OCI-LY7 (cell line): ENCODE data around the gene E2F6. TPM values are rescaled to one million over a fixed set of nuclear protein-coding genes. Genes with fewer than 3 reads are reported as not detected.

Experiments used
- BruUV-seq: library from RNA; stranded (reverse); fragments of 400-500 nt; replicated peaks from 2 replicates; lab custom pipeline; 2021; lab: Mats Ljungman, UMichigan
- CTCF ChIA-PET: fragments of 300-600 bp; sonication (Branson Sonifier 250); formaldehyde crosslinking; loops from one replicate; lab custom pipeline; 2022; ENCODE audit warnings: antibody characterized with exemption; ENCODE audit not compliant: unreplicated experiment; lab: Charles Lee
- POLR2A ChIA-PET: fragments of 300-600 bp; sonication (Branson Sonifier 250); formaldehyde crosslinking; loops from one replicate; lab custom pipeline; 2022; ENCODE audit warnings: antibody characterized with exemption; lab: Charles Lee
- DNase-seq: peaks from one replicate; pipeline ENCODE4 v3.0.0-alpha.2; 2015; ENCODE audit warnings: low spot score
- H2AFZ ChIP-seq: fragments of 200-600 bp; sonication (generic), shearing (Covaris generic); 2 replicates; pipeline ENCODE4 v1.6.1; 2014; ENCODE audit warnings: mild to moderate bottlenecking, antibody characterized with exemption, low read length, moderate library complexity
- H3K27ac ChIP-seq: fragments of 200-600 bp; sonication (generic); 2 replicates; pipeline ENCODE4 v1.5.1; 2014; ENCODE audit warnings: mixed run types, low read depth, mild to moderate bottlenecking, moderate library complexity, low read length, inconsistent platforms; ENCODE audit not compliant: poor library complexity, severe bottlenecking
- H3K36me3 ChIP-seq: fragments of 200-600 bp; sonication (generic); 2 replicates; pipeline ENCODE4 v1.6.1; 2014; ENCODE audit warnings: mild to moderate bottlenecking, antibody characterized with exemption, low read length, moderate library complexity, mixed read lengths; ENCODE audit not compliant: insufficient read depth
- H3K4me1 ChIP-seq: fragments of 200-600 bp; sonication (generic); 2 replicates; pipeline ENCODE4 v1.5.1; 2014; ENCODE audit warnings: mild to moderate bottlenecking, low read length; ENCODE audit not compliant: insufficient read depth, poor library complexity, severe bottlenecking
- H3K4me2 ChIP-seq: fragments of 200-600 bp; sonication (generic); 2 replicates; pipeline ENCODE4 v1.6.1; 2014; ENCODE audit warnings: mild to moderate bottlenecking, low read length
- H3K4me3 ChIP-seq: fragments of 200-600 bp; sonication (generic); 2 replicates; pipeline ENCODE4 v1.5.1; 2014; ENCODE audit warnings: mild to moderate bottlenecking, low read depth, low read length; ENCODE audit not compliant: poor library complexity, severe bottlenecking
- H3K79me2 ChIP-seq: fragments of 200-600 bp; sonication (generic); 2 replicates; pipeline ENCODE4 v1.6.1; 2016; ENCODE audit warnings: low read depth, mild to moderate bottlenecking, low read length, moderate library complexity, mixed read lengths; ENCODE audit not compliant: insufficient read depth
- H3K9me2 ChIP-seq: fragments of 200-600 bp; sonication (generic); 2 replicates; pipeline ENCODE4 v1.6.1; 2016; ENCODE audit warnings: mild to moderate bottlenecking, low read length, mixed read lengths; ENCODE audit not compliant: insufficient read depth
- H3K9me3 ChIP-seq: fragments of 200-600 bp; sonication (generic); 2 replicates; pipeline ENCODE4 v1.6.1; 2014; ENCODE audit warnings: mild to moderate bottlenecking, mixed run types, low read length, mixed read lengths
- H4K20me1 ChIP-seq: fragments of 200-600 bp; sonication (generic); 2 replicates; pipeline ENCODE4 v1.6.1; 2014; ENCODE audit warnings: mild to moderate bottlenecking, antibody characterized with exemption, low read length, moderate library complexity, mixed read lengths; ENCODE audit not compliant: insufficient read depth
- CTCF ChIP-seq: fragments of 200-600 bp; sonication (generic); conservative IDR thresholded peaks from 2 replicates; pipeline ENCODE4 v1.5.1; 2014; ENCODE audit warnings: mild to moderate bottlenecking, antibody characterized with exemption, low read length, moderate library complexity, mixed read lengths
- EZH2phosphoT487 ChIP-seq: fragments of 200-600 bp; sonication (generic); IDR thresholded peaks from 2 replicates; pipeline ENCODE4 v1.6.1; 2018; ENCODE audit warnings: low read depth, borderline replicate concordance, mild to moderate bottlenecking, mixed run types, antibody characterized with exemption, low read length, moderate library complexity, mixed read lengths
- intact Hi-C: fragments of 100-400 bp; cut with micrococcal nuclease; formaldehyde crosslinking; loops from one replicate; pipeline ENCODE4 v1.10.0; 2022; ENCODE audit not compliant: unreplicated experiment
- total RNA-seq, 2 experiments: library from RNA; depleted of rRNA in 1 of 2; stranded (reverse); fragments of >200 nt in 1 of 2; shearing (Covaris generic) in 1 of 2; gene quantifications; 2 replicates each; pipeline ENCODE4 v1.2.3, GENCODE V29; 2014 to 2022

The E2F6 gene
- total RNA-seq, 2 experiments from 2014 or later: 12.4 to 14.3 TPM

- Histone ChIP-seq H3K4me3 (no peak overlapping the region), H3K36me3 (no peaks in the 10 kb centered on the region), H3K9me3 (no peaks in the 10 kb centered on the region), H3K4me2 (no peak overlapping the region), H2AFZ (0 out of 2 replicates have a peak overlapping the region, but pooled peaks have one; percentile 26), H3K27ac (no peak overlapping the region), H3K4me1 (peaks cover 6% of the 10 kb centered on the region), H3K79me2 (no peaks in the 10 kb centered on the region), H3K9me2 (no peaks in the 10 kb centered on the region), H4K20me1 (no peaks in the 10 kb centered on the region)
- BruUV-seq: no TSS peak
- ChIA-PET POLR2A (interaction anchor here (0.7 kb wide), 1 partner anchor 118 kb away, joined by 3 read pairs; no protein-coding TSS in a partner anchor), CTCF (no interaction called here)
- no peak for DNase-seq
- intact Hi-C loops: no loop called here
- TF ChIP-seq CTCF: no peak
- TF ChIP-seq EZH2phosphoT487: no peak
Observed at GRCh38 chr2:11407413-11407812, 58.5 kb downstream of the E2F6 start.

GRCh38 chr2:11406958-11407381 is 59.0 kb downstream of the E2F6 start:
- Histone ChIP-seq H3K79me2 (no peaks in the 10 kb centered on the region), H3K36me3 (no peaks in the 10 kb centered on the region), H3K4me3 (no peak overlapping the region), H4K20me1 (no peaks in the 10 kb centered on the region), H3K4me2 (no peak overlapping the region), H2AFZ (0 out of 2 replicates have a peak overlapping the region, but pooled peaks have one; percentile 26), H3K4me1 (peaks cover 6% of the 10 kb centered on the region), H3K9me2 (no peaks in the 10 kb centered on the region), H3K27ac (no peak overlapping the region), H3K9me3 (no peaks in the 10 kb centered on the region)
- no TSS peak for BruUV-seq
- ChIA-PET POLR2A (interaction anchor here (0.7 kb wide), 1 partner anchor 118 kb away, joined by 3 read pairs; no protein-coding TSS in a partner anchor), CTCF (no interaction called here)
- intact Hi-C loops: no loop called here
- no peak for TF ChIP-seq EZH2phosphoT487
- TF ChIP-seq CTCF: no peak
- no peak for DNase-seq

- TF ChIP-seq EZH2phosphoT487: no peak
- CTCF ChIA-PET: no interaction called here
Observed at GRCh38 chr2:11406267-11406957, 59.5 kb downstream of the E2F6 start.

More at GRCh38 chr2:11406267-11406957, 59.5 kb downstream of the E2F6 start:
- no TSS peak for BruUV-seq
- Histone ChIP-seq H2AFZ (0 out of 2 replicates have a peak overlapping the region, but pooled peaks have one; percentile 26), H3K79me2 (no peaks in the 10 kb centered on the region), H3K4me3 (no peak overlapping the region), H3K9me2 (no peaks in the 10 kb centered on the region), H3K4me2 (no peak overlapping the region), H4K20me1 (no peaks in the 10 kb centered on the region), H3K27ac (no peak overlapping the region), H3K36me3 (no peaks in the 10 kb centered on the region), H3K4me1 (peaks cover under 1% of the 10 kb centered on the region), H3K9me3 (no peaks in the 10 kb centered on the region)
- intact Hi-C loops: no loop called here
- POLR2A ChIA-PET: interaction anchor here (0.7 to 1.0 kb wide), 2 partner anchors 36 to 119 kb away, joined by 3 to 4 read pairs; no protein-coding TSS in a partner anchor
- DNase-seq: no peak
